Embryonic facial prominence (tissue), 1 donor: ENCODE results near the gene C4orf50.

Source experiments
- DNase-seq: peaks from one replicate; pipeline ENCODE4 v3.0.0-alpha.2; 2016; ENCODE audit errors: extremely low spot score

The C4orf50 gene

GRCh38 chr4:5890063-5890727, 128.0 kb downstream of the C4orf50 start:
- no peak for DNase-seq

GRCh38 chr4:5889002-5889696, 129.1 kb downstream of the C4orf50 start:
- no peak for DNase-seq

- no peak for DNase-seq
Measured at GRCh38 chr4:5888222-5889001, 129.8 kb downstream of the C4orf50 start.

GRCh38 chr4:5887361-5888221, 130.6 kb downstream of the C4orf50 start:
- DNase-seq, result no peak

DNA sequence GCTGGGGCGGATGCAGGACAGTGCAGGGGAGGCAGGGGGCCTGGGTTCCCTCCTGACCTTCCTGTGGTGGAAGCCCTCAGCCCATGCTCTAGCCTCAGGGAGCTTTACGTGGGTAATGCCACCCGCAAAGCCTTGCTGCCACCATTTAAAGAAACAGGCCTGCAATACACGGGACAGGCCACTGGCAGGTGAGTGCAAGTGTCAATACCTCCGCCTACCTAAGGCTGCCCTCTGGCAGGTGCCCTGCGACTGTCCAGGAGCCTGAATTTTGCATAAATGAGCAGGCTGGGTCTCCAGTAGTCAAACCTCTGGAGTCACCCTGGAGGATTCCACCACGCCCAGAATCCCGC, 131.2 kb downstream of the C4orf50 start:
- no peak for DNase-seq

DNA sequence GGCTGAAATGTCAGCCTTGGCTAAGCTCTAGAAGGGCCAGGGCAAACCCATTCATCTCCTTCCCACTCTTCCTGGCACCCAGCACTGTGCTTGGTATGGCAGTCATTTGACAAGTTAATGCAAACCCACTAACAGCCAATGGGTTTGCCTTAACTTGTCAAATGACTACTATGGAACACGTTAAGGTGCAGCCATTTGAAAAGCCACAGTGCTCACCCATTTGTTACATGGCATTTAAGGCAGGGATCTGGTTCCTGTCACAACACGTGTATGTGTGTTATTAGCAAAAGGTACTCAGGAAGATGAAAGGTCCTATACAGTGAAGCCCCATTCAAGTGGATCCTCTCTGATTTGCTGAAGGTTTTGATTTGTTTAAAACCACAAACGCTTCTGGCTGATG, 132.5 kb downstream of the C4orf50 start:
- no peak for DNase-seq

- DNase-seq, result no peak
Measured at GRCh38 chr4:5884796-5885195, 133.4 kb downstream of the C4orf50 start.

GRCh38 chr4:5883916-5884315, 134.3 kb downstream of the C4orf50 start:
- DNase-seq, result no peak

DNA sequence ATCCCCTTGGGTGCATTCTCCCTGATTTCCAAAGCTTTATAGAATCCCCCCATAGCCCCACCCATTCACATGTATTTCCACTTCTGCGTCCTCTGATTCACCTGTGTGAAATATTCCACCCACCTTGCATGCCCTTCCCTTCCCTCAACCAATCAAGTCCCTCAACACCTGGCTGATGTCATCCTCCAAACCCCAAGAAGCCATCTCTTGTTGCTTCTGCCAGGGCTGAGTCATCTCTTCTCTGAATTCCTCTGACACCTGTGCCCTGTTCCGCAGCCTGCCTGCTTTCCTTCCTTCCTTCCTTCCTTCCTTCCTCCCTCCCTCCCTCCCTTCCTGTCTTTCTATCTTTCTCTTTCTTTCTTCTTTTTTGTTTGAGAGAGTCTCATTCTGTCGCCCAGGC, 135.3 kb downstream of the C4orf50 start:
- DNase-seq, result no peak

DNA sequence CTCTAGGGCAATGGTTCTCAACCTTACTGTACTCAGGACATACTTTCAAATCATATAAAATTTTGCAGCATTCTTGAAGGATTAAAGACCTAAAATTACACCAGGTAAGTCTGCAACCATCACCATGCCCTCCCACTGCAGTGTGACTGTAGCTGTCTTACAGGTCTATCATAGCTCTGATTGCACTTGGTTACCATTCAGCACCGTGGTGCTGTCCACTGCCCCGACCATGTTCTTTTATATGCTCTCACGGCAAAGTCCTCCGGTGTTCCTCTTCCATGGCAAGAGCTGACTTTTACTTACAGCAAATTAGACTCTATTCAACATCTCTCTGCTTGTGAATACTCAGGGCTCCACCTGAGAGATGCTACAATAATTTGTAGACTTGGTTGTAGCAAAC, 136.9 kb downstream of the C4orf50 start:
- no peak for DNase-seq

GRCh38 chr4:5878359-5878758, 139.9 kb downstream of the C4orf50 start:
- DNase-seq, result no peak

GRCh38 chr4:5877392-5877791, 140.8 kb downstream of the C4orf50 start:
- no peak for DNase-seq

DNA sequence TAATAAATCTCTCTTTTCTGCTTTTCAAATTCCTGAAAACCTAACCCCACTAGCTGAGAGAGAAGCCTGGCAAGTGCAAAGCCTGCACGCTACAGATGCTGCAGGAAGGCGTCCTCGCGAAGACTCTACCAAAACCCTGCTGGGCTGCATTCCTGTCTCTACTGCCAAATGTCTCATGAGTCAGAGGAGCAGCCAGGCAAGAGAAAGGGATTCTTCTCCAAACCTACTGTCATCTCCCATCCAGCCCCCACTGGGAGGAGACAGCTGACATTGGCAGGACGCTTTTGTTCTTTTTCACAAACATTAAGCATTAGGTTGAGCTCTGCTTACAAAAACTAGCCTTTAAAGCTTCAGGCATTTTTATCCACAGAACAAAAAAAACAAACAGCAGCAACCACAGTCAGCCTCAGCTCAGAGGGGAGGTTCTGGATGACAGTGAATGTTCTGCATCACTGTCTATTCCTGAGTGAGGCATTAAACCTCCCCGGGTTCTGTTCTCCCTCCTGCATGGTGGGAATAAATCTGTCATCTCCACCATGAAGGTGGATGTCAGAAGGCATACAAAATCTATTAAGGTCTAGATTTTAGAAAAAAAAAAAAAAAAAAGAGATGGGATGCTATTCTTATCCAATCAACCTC, 143.3 kb downstream of the C4orf50 start:
- no peak for DNase-seq

DNA sequence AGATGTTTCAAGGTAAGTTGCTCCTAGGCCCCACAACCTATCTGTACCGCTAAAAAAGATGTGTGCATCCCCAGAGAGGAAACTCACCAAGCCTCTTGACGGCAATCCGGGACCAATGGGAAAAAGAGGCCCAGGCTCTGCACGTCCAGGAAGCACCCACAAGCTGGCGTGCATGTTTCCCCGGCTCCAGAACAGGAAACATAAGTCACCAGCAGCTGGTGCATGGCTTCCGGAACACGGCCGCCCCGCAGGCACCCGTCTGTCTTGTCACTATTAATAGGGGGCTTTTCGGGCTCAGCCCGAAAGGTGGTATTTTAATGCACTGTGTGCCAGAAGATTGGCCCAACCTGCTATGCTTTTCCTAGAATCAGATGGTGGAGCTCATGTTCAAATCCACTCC, 147.5 kb downstream of the C4orf50 start:
- DNase-seq, result no peak

- DNase-seq, result no peak
Measured at GRCh38 chr4:5869966-5870619, 148.1 kb downstream of the C4orf50 start.

DNA sequence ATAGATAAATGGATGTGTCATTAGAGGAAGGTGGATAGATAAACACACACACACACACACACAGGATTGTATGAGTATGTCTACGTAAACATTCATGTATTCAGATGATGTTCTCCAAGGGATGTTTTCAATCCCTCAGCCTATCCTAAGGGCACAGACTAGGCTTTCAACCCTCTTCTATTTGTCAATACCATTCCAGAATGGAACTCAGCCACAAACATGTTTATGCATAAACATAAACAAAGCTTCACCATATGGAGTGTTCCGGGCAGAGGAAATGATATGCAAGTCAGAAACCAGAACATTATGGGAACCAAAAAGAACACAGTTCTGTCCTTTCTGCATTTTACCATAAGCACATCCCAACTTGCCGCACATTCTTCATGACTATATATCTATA, 150.4 kb downstream of the C4orf50 start:
- DNase-seq, result no peak

DNA sequence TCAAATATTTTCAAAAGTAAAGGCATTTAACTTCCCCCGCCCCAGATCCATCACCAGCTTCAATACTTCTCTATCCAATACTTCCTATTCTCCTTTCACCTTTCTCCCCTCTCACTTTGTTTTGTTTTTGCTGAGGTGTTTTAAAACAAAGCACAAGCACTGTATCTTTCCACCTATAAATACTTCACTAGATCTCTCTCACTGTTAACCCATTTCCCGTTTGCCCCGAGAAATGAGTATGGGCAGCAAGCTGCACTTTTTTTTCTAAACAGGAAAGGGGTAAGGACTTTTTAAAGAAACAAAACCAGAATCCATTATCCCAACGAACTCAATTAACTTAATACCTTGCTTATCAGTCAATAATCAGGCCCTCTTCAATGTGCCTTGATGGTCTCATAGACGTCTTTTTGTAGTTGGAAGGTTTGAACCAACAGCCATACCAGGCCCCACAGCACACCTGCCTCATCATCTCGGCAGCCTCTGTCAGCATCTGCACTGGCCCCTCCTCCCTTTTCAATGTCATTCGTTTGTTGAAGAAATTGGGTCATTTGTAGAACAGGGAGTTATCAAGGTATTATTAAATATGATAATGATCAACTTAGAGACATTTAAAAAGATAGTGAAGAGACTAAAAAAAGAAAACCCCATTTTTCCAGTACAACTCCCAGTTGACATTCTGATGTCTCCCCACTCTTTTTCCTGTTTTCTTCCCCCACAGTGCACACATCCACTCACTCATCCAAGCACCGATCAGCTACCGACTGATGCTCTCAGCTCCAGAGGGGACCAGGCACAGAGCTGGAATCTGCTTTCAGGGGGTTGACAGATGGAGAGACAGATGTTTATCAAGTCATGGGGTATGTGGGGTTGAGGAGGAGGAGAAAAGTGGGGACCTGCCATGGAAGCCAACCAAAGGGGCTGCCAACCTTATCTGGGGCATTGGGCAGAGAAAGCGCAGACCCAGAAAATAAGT, 151.1 kb downstream of the C4orf50 start:
- DNase-seq, result no peak

GRCh38 chr4:5865896-5866599, 152.2 kb downstream of the C4orf50 start:
- DNase-seq, result no peak

GRCh38 chr4:5863461-5864113, 154.6 kb downstream of the C4orf50 start:
- DNase-seq, result no peak
